ENCODE measurements around the gene MOB2. TPM values are rescaled to one million over a fixed set of nuclear protein-coding genes. Genes with fewer than 3 reads are reported as not detected.

The MOB2 gene
- polyA plus RNA-seq, 1 donor: 24.8 TPM

DNA sequence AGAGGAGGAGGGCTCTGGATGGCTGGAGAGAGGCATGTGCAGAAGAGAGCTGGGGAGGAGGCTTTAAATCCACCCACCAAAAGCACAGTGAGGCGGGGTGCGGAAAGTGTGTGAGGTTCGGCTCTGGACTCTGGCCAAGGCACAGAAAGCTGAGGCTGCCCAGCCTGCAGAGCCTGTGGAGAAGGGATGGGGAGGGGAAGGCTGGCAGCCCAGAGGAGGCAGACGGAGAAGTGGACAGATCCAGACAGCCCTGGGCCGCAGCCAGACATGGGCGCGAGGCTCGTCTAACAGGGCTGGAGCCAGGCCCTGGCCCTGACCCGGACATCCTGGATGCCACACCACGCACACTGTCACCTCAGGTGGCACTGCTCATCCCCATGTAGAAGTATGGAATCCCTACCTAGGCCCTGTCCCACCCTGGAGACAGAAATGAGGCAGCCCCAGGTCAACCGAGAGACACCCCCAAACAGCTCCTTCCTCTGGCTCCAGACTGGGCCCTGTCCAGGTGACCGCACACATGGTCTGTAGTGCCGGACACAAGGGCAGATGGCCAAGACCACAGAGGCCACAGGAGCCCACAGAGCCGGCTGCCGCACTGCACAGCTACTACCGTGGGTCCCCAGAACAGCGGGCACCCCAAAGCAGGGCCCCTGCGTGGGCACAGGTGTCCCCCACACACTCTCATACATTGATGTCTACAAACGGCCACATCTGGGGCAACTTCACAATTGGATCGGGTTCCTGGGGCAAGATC lies 16.6 kb upstream of the MOB2 start:
- DNase-seq: no peak

DNA sequence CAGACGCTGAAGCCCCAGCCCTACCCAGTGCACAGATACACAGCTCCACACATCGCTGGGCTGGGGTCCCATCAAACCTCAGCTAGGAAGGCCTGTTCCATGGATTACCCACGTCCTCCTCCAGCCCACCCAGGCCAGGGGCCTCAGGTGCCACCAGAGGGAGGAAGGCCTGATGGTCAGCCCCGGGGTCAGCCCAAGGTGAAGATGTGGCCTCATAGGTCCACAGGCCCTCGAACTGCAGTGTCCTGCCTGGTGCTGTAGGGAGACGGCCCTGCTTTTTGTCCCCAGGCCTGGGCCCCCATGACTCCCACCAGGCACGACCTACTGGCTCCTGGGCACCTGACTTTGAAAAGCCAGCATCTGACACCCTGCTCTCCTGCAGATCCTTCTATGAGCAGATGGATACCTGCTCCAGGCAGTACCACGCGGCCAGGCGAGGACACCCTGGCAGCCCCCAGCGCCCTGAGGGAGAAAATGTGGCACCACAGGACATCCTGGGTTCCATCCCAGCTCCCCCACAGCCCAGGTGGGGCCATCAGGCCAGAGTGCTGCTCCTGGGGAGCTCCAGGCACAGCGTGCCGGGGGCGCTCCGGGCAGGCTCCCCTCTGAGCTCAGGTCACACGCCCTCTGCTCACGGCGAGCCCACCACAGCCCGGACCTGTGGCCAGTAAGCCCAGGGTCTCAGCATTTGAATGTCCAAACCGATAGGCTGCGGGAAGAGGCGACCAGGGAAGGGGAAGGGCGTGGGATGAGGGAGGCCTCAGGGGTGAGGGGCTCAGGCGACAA lies 15.8 kb upstream of the MOB2 start:
- no peak for DNase-seq

DNA sequence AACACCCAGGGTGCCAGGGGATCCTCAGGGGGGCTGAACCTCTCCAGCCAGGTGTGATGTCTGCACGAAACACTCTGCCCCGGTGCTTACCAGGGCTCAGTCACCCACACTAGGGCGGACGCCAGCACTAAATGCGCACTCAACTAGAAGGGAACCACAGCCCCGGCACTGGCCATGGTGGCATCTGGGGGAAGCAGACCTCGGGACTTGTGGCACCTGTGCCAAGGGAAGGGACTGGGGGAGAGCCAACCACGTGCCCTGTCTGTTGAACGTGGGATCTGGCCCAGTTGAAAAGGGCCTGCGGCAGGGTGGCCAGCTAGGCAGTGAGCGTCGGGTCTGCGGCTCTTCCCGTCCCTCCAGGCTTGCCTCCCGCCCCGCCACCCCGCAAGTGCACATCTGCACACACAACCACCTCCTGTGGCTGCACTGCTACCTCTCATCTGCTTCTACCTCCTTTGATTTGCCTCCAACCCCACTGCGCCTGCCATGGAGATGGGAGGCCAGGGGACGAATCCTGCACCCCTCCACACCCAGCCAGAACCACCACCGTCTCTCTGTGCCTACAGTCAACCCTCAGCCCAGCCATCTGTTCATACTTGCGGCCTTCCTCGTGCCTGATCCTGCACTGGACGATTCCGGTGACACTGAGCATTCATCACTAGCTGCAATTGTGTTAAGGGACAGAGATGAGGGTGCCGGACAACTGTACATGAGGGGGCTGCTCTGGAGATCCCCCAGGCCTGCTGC lies 15.0 kb upstream of the MOB2 start:
- no peak for DNase-seq

DNA sequence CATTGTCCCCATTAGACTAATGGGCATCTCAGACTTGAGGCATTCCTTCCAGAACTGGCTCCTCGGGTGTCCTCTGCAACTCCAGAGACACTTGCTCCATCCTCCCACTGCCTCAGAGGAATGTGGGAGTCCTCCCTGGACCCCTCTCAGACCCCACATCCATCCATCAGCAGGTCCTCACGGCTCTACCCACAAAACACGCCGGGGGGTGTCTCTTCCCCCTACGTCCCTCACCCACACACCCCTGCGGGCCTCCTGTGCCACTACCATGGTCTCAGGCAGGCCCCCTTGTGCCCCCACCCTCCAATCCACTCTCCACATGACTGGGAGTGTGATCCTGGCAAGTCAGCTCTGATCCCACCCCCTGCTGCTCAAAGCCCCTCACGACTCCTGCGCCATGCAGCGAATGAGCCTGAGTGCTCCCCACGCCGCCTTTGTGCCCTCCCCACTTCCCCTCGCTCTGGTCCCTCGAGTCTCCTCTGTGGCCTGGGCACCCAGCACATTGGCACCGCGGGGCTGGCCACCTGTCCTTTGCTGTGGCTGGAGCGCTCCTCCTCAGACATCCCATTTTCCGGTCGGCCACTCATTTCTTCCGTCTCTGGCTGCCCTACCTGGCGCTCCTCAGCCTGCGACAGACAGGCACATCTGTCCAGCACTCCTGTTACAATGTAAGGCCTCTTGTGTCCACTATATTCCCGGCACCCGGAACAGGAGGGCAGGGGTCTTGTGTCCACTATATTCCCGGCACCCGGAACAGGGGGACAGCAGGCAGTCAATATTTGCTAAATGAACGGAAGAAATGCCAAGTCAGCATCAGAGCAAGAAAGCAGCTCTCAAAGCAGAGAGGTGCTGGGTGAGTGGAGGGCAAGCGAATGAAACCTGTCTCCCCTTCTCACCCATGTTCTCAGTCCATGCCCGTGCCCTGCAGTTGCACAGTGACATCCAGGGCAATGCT lies 14.2 kb upstream of the MOB2 start:
- DNase-seq: no peak

DNA sequence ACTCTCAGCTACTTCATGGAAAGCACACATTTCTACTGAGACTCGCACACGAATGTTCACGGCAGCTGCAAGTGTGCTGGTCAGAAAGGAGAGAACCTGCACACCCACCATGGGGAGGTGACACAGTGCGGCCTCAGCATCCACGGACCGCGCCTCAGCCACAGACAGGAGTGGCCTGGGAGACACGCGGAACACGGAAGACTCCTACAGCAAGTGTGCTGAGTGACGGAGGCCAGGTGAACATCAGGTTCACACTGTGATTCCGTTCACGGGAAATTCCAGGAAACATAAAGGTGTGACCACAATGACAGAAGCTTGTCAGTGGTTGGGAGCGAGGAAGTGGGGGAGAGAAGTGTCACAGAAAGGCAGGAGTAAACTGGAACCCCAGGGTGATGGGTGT lies 13.3 kb upstream of the MOB2 start:
- DNase-seq: no peak

DNA sequence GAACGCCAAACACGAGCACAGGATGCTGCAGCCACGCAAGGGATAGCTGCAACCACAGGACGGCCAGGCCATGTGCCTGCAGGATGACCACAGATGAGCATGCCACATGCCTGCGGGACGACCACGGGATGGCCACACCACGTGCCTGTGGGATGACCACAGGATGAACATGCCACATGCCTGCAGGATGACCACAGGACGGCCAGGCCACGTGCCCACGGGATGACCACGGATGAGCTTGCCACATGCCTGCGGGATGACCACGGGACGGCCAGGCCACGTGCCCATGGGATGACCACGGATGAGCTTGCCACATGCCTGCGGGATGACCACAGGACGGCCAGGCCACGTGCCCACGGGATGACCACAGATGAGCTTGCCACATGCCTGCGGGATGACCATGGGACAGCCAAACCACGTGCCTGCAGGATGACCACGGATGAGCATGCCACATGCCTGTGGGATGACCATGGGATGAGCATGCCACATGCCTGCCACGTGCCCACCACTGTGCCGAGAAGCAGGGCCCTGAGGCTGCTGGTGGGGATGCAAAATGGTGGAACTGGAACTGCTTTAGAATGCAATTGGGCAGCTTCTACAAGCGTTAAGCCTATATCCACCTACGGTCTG lies 12.8 kb upstream of the MOB2 start:
- DNase-seq: no peak

DNA sequence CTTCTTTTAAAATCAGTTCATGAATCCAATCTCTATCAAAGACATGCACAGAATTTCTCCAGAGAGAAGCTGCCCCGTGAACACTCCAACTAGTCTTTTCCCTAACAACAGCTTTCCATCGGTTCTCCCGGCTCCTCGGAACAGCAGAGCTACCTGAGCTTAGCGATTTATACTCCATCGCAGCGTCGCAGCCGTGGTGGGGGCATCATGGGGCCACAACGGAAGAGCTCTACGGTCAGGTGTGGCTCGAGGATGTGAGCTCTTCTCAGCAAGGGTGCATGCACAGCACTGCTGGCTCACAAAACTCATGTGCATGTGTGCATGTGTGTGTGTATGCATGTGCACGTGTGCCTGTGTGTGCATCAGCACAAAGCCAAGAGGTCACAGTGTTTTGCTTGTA lies 11.7 kb upstream of the MOB2 start:
- no peak for DNase-seq

DNA sequence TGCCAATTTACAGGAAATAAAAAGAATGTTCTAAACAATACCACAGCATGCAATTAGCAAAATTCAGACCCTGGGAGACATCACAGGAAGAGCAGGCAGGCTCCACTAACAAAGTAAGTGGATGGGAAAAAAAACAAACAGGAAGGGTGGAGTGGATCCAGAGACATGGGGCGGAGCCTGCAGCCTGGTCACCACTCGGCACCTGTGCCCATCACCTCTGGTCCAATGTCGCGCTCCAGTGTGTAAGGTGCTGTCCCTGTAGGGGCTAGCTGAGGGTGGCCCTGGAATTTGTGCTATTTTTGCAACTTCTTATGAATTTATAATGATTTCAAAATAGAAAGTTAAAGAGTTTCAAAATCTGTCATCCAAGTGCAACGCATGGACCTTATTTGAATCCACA lies 11.0 kb upstream of the MOB2 start:
- no peak for DNase-seq

DNA sequence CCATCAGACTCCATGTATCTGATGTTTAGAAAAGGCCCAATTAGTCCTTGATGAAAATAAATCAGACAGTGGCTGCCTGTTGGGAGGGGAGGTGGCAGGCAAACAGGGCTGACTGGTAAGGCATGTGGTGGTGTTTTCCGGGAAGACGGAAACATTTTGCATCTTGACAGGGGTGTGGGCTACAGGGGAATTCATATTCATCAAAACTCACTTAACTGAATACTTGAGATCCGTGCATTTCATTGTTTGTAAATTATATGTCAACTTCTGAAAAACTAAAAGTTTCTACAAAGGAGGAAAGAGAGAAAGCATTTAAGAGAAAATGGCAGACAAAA lies 10.1 kb upstream of the MOB2 start:
- DNase-seq: no peak

DNA sequence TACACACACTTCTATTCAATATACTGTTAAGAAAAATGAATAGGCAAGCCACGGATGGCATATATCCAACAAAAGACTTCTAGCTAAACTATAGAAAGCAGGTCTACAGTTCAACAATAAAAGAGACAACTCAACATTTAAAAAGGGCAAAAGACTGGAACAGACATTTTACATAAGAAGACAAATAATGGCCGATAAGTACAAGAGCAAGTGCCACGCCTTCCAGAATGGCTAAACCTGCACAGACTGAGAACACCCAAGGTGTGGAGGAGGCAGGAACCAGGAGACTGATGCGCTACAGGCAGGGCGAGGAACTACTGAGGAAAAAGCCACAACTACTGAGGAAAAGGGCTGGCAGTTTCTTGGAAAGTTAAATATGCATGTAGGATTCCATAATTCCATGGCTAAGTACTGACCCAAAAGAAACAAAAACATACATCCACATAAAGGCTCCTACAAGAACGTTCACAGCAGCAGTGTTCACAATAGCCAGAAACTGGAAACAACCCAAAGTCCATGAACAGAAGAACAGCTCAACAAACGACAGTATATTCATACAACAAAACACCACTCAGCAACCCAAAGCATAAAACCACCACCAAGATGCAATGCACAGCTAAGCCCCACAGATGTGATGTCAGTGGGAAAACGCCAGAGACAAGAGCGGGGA lies 9.6 kb upstream of the MOB2 start:
- no peak for DNase-seq

DNA sequence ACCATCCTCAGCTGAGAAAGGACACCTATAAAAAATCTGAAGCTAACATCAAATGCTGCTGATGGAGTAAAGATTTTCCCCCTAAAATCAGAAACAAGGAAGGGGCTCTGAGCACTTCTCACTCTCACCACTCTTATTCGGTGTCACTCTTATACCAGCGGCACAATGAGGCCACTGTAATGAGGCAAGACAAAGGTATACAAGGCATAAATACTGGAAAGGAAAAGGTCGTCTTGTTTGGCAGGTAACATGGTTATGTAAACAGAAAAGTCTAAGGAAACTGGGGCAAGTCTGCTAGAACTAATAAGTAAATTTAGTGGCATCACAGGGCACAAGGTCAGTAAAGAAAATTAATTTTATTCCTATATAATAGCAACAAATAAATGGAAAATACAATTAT lies 8.1 kb upstream of the MOB2 start:
- no peak for DNase-seq

DNA sequence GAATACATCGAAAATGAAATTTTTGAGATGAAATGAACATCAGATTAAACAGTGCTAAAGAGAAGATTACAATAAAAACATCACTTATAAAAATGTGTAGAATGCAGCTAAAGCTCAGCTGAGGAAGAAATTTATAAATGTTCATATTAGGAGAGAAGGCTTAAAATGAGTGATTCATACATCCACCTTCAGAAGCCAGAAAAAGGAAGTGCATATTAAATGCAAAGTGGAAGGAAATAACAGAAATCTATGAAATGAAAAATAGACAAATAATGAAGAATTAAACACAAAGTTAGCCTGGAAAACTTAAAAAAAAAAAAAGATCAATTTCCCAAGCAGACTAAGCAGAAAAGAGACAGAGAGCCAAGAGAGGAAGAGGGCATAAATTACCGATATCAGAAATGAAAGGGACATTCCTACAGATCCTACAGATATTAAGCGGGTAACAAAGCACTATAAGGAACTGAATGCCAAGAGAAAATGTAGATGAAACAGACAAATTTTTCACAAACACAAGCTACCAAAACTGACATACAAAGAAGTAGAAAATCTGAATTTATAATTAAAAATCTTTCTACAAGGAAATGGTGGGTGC lies 7.2 kb upstream of the MOB2 start:
- no peak for DNase-seq

DNA sequence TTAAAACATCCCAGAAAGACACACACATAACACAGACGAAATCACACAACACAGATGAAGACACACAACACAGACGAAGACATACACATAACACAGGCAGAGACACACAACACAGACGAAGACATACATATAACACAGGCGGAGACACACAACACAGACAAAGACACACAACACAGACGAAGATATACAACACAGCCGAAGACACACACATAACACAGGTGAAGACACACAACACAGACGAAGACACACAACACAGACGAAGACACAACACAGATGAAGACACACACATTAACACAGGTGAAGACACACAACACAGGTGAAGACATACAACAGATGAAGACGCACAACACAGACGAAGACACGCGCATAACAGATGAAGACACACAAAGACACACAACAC lies 4.8 kb upstream of the MOB2 start:
- DNase-seq: no peak

DNA sequence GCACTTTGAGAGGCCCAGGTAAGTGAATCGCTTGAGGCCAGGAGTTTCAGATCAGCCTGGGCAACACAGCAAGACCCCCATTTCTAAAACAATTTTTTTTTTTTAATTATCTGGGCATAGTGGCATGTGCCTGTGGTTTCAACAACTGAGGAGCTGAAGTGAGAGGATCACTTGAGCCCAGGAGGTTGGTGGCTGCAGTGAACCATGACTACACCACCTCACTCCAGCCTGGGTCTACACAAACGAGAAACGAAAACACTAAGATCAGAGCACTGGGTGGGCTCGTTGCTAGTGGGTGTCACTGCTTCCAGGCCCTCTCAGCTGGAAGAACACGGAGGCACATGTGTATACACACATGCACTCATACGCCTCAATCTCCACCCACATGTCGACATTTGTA lies 4.1 kb upstream of the MOB2 start:
- no peak for DNase-seq

DNA sequence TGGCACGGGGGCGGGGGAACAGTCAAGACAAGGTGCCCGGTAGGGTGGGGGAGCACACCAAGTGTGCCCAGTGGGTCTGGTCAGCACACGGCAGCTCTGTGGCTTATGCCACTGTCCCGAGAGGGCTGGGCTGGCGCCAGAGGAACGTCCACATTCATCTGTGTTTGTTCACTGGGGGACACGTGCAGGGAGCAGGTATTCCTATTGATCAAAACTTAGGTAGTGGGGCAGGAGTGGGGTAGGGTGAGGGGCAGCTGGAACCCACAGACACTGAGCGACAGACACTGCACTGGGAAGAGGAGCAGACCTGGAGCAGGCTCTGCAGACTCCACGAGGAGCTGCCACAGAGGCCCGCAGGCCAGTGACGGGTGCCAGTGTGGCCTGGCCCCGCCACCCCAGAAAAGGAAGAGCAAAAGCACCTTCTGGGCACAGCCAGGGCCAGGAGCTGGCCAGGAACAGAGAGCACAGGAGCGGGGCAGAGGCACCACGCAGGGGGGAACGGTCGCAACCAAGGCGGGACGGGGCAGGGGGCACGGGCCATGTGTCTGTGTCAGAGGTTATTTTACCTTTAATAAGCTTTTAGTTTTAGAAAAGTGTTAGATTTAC lies 2.1 kb upstream of the MOB2 start:
- DNase-seq: no peak

DNA sequence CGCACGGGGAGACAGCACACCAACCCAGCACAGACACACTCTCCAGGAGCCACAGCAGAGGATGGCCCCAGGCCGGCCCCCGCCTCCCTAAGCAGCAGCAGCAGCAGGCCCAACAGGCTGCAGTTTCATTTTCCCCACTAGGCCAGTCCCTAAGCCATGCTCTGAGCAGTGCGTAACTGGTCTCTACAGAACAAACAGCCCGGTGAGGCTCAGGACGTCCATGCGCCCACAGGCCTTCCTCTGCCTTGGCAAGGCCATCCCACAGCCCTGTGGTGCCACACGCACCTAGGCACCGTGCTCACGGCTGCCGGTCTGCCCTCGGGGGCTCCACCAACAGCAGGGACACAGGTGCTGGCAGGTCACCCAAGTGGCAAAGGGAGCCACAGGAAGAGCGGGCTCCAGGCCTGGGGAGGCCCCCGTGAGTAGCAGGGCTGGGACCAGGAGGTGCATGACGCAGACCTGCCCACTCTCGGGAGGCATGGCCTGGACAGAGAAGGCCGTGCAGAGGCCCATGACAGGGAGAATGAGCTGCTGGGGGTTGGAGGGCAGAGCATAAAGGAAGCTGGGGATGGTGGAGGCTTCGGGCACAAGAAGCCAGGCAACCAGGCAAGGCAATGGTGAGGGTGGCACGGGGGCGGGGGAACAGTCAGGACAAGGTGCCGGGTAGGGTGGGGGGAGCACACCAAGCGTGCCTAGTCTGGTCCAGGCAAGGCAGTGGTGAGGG lies 1.4 kb upstream of the MOB2 start:
- DNase-seq: no peak

DNA sequence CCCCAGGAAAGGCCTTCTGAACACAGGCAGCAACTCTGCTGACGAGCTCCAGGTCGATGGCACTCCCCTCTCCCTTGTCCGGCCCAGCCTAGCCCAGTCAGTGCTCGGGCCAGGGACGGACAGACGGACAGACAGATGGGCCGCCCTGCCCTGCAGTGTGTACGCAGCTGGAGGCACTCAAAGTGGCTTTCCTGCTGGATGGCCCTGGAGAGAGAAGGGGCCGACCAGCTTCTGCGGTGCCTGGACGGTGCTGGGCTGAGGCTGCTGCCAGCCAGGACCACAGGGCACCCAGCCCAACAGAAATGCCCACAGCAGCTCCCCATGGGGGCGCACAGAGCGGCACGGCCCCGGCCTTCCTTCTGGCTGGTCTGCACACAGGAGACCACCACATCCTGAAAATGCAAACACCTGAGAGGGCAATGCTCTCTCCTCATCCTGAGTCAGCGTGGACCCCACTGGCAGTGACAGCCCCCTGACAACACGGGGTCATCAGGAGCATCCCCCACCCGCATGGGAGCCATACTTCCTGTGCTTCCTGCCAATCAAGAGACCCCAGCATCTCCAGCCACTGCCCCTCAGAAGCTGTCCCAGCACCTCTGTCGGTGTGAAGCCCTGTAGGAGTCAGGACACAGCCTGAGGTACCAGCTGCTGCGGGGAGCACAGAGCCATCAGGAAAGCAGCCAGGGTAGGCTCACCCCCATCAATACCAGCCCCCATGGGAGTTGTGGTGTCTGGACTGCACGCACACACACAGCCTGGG lies 692 bp upstream of the MOB2 start:
- no peak for DNase-seq

DNA sequence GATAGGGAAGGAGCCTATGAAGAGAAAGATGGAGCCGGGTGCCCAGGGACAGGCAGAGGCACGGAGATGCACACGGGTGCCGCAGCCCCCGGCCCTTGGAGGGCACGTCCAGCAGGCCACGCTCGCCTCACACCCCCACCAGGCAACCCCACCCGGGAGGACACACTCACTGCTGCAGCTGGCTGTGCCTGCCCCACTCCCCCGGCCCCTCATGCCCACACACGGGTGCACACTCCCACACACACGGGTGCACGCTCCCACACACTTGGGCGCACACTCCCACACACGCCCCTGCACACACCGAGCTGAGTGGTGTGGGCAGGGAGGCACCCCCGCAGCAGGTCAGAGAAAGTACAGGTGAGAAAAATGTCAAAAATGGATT lies 1.1 kb downstream of the MOB2 start:
- no peak for DNase-seq
